CD4-positive, alpha-beta T cell (primary cell): Measurements from ENCODE around the gene TOMM22. TPM values are rescaled to one million over a fixed set of nuclear protein-coding genes. Genes with fewer than 3 reads are reported as not detected.
A peak's percentile ranks its signal among the peaks of the same experiment; 100 is the strongest.

Experiments
- ATAC-seq: fragments of 200-7000 bp; cut with Tn5 transposase; one replicate; pipeline ENCODE4 v1.10.0; 2022; ENCODE audit warnings: mild to moderate bottlenecking; ENCODE audit not compliant: poor library complexity
- CTCF ChIA-PET: fragments of 350-600 bp; sonication (Branson Sonifier 250); formaldehyde crosslinking; loops from one replicate; lab custom pipeline; 2021; ENCODE audit warnings: antibody characterized with exemption, inconsistent platforms; lab: Charles Lee
- POLR2A ChIA-PET: fragments of 350-600 bp; sonication (Branson Sonifier 250); formaldehyde crosslinking; loops from one replicate; lab custom pipeline; 2021; ENCODE audit warnings: antibody characterized with exemption, inconsistent platforms; lab: Charles Lee
- DNase-seq, 14 experiments: peaks; one replicate each; pipeline ENCODE4 v3.0.0-alpha.2; 2013 to 2020; ENCODE audit warnings: mixed read lengths in 2 of 14
- H3K27ac ChIP-seq, 2 donors: one replicate each; pipeline versions ENCODE4 v1.5.1 to v1.7.0; 2013; ENCODE audit warnings: low read length in 2 of 2, low read depth in 1 of 2, mild to moderate bottlenecking in 1 of 2
- H3K27me3 ChIP-seq, 2 experiments: 1 replicate in 1 of 2; 2 replicates in 1 of 2; pipeline versions ENCODE4 v1.6.1 to v1.7.0; 2013; ENCODE audit warnings: low read length in 2 of 2, control low read depth in 1 of 2, mild to moderate bottlenecking in 1 of 2, moderate library complexity in 1 of 2; ENCODE audit not compliant: insufficient read depth in 2 of 2, control insufficient read depth in 1 of 2
- H3K36me3 ChIP-seq: one replicate; pipeline ENCODE4 v1.6.1; 2013; ENCODE audit warnings: low read length, control low read depth; ENCODE audit not compliant: insufficient read depth
- H3K4me1 ChIP-seq: one replicate; pipeline ENCODE4 v1.6.1; 2013; ENCODE audit warnings: low read length, control low read depth; ENCODE audit not compliant: insufficient read depth
- H3K4me3 ChIP-seq: one replicate; pipeline ENCODE4 v1.5.1; 2013; ENCODE audit warnings: mild to moderate bottlenecking, low read length, moderate library complexity
- H3K9me3 ChIP-seq, 2 experiments: 1 replicate in 1 of 2; 2 replicates in 1 of 2; pipeline versions ENCODE4 v1.6.1 to v1.7.0; 2013; ENCODE audit warnings: low read length in 2 of 2, mild to moderate bottlenecking in 2 of 2, control low read depth in 1 of 2, moderate library complexity in 1 of 2; ENCODE audit not compliant: control insufficient read depth in 1 of 2, insufficient read depth in 1 of 2
- H3K27ac Mint-ChIP-seq: one replicate; pipeline ENCODE4 v1.8.0; 2020; ENCODE audit warnings: mixed read lengths
- H3K27me3 Mint-ChIP-seq: one replicate; pipeline ENCODE4 v1.8.0; 2021; ENCODE audit warnings: mixed read lengths
- H3K36me3 Mint-ChIP-seq: one replicate; pipeline ENCODE4 v1.8.0; 2021; ENCODE audit warnings: low read depth, mixed read lengths
- H3K4me1 Mint-ChIP-seq: one replicate; pipeline ENCODE4 v1.8.0; 2021; ENCODE audit warnings: low read depth, mixed read lengths
- H3K4me3 Mint-ChIP-seq: one replicate; pipeline ENCODE4 v1.8.0; 2020; ENCODE audit warnings: mild to moderate bottlenecking, mixed read lengths
- H3K9me3 Mint-ChIP-seq: one replicate; pipeline ENCODE4 v1.8.0; 2020; ENCODE audit warnings: mixed read lengths
- intact Hi-C, 2 experiments: fragments of 100-400 bp; cut with DNase I in 1 of 2; cut with micrococcal nuclease in 1 of 2; formaldehyde crosslinking; loops; one replicate each; pipeline versions ENCODE4 v1.15.1 to v1.9.0; 2023 to 2025; cut with DNase I, micrococcal nuclease
- total RNA-seq, 174 experiments: library from RNA in 2 of 174; stranded (reverse) in 2 of 174; gene quantifications; one replicate each; pipeline ENCODE4 v1.2.3 and lab custom pipeline; 2021 to 2026
- TF ChIP-seq, protein P1 (sequence below): fragments of 200-600 bp; IDR thresholded peaks from one replicate; pipeline ENCODE4 v1.8.0; 2022; ENCODE audit warnings: antibody characterized with exemption, mild to moderate bottlenecking

Gene TOMM22
- total RNA-seq, 2 experiments from 2014 or later, result 53.7 to 54.8 TPM

DNA sequence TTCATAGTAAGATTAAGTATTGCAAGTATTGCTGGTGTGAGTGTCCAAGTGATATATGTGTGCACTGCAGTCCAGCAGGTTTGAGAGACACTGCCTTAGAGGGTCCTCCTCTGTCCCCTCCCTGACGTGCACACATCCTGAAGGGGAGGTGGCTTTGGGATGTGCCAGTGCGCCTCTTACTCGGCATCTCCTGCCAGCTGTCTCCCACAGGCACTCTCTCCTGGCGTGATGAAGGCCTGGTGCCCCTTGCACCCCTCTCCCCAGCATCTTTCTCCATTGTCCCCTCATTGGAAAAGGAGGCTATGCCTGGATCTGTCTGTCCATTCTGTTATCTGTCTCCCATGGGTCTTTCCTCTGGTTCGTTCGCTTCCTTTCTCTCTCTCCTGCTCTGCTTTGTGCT lies 48.2 kb downstream of the TOMM22 start:
- peaks cover 28% of the 10 kb centered on the region for H3K4me1 ChIP-seq
- Mint-ChIP-seq H3K36me3 (peaks cover 97% of the 10 kb centered on the region), H3K27ac (peak overlapping the region; percentile 88), H3K4me3 (no peak overlapping the region), H3K27me3 (no peaks in the 10 kb centered on the region), H3K4me1 (peaks cover 44% of the 10 kb centered on the region), H3K9me3 (no peaks in the 10 kb centered on the region)
- ChIA-PET CTCF (no interaction called here), POLR2A (interaction anchor here (0.9 to 21.7 kb wide), 6 partner anchors 10 to 114 kb away, joined by 3 to 752 read pairs (median 22); partner anchors contain the start of genes GTPBP1, NPTXR, SUN2 and TOMM22)
- intact Hi-C loops, result loop anchor here in 1 of 2 experiments (5.0 kb wide), 1 partner anchor 112 kb away; the partner anchor contains the start of gene NPTXR
- H3K4me3 ChIP-seq, result no peak overlapping the region
- ATAC-seq, result no peak
- no peak for DNase-seq
- TF ChIP-seq, protein P1, sequence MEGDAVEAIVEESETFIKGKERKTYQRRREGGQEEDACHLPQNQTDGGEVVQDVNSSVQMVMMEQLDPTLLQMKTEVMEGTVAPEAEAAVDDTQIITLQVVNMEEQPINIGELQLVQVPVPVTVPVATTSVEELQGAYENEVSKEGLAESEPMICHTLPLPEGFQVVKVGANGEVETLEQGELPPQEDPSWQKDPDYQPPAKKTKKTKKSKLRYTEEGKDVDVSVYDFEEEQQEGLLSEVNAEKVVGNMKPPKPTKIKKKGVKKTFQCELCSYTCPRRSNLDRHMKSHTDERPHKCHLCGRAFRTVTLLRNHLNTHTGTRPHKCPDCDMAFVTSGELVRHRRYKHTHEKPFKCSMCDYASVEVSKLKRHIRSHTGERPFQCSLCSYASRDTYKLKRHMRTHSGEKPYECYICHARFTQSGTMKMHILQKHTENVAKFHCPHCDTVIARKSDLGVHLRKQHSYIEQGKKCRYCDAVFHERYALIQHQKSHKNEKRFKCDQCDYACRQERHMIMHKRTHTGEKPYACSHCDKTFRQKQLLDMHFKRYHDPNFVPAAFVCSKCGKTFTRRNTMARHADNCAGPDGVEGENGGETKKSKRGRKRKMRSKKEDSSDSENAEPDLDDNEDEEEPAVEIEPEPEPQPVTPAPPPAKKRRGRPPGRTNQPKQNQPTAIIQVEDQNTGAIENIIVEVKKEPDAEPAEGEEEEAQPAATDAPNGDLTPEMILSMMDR, result no peak
- no peak overlapping the region for H3K27ac ChIP-seq
- H3K9me3 ChIP-seq, result no peaks in the 10 kb centered on the region
- H3K36me3 ChIP-seq, result peaks cover 76% of the 10 kb centered on the region
- no peaks in the 10 kb centered on the region for H3K27me3 ChIP-seq

DNA sequence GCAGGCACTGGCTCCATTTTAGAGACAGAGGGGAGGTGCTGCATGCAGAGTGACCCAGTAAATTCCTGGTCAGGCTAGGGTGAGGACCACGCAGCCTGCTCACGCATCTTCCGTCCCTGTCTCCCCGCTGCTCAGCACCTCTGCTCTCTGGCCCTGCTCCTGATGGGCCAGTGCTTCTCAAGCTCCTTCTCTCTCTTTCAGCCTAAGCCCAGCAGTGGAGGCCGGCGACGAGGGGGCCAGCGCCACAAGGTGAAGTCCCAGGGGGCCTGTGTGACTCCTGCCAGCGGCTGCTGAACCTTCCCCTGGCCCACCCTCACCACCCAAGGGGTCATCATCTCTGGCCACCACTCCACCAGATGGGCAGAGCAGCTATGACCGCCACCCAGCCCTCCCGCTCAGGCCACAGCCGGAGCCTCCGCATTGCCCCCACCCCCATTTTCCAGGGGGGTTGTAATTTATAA lies 48.7 kb downstream of the TOMM22 start:
- peaks cover 43% of the 10 kb centered on the region for H3K4me1 Mint-ChIP-seq

GRCh38 chr22:38731703-38732161 lies 50.0 kb downstream of the TOMM22 start:
- H3K36me3 Mint-ChIP-seq, result peaks cover 97% of the 10 kb centered on the region
- H3K4me1 Mint-ChIP-seq, result peaks cover 51% of the 10 kb centered on the region
- H3K27me3 Mint-ChIP-seq, result no peaks in the 10 kb centered on the region

More for the DNA sequence above, 48.7 kb downstream of the TOMM22 start:
- Histone ChIP-seq H3K27me3 (no peaks in the 10 kb centered on the region), H3K27ac (no peak overlapping the region), H3K9me3 (no peaks in the 10 kb centered on the region), H3K36me3 (peaks cover 75% of the 10 kb centered on the region), H3K4me1 (peaks cover 30% of the 10 kb centered on the region), H3K4me3 (no peak overlapping the region)
- DNase-seq, result no peak
- CTCF ChIA-PET, result no interaction called here
- H3K36me3 Mint-ChIP-seq, result peaks cover 97% of the 10 kb centered on the region
- H3K4me3 Mint-ChIP-seq, result no peak overlapping the region
- no peak for ATAC-seq
- peak overlapping the region; percentile 88 for H3K27ac Mint-ChIP-seq
- intact Hi-C loops, result loop anchor here in 1 of 2 experiments (5.0 kb wide), 1 partner anchor 112 kb away; the partner anchor contains the start of gene NPTXR
- H3K27me3 Mint-ChIP-seq, result no peaks in the 10 kb centered on the region
- H3K9me3 Mint-ChIP-seq, result no peaks in the 10 kb centered on the region
- TF ChIP-seq, protein P1, result no peak
- POLR2A ChIA-PET, result interaction anchor here (1.7 to 21.7 kb wide), 7 partner anchors 8 to 113 kb away, joined by 5 to 752 read pairs (median 19); partner anchors contain the start of genes GTPBP1, NPTXR, SUN2 and TOMM22

More at GRCh38 chr22:38731703-38732161, 50.0 kb downstream of the TOMM22 start:
- intact Hi-C loops, result loop anchor here in 1 of 2 experiments (2.0 to 5.0 kb wide), 2 partner anchors 35 to 111 kb away; partner anchors contain the start of gene NPTXR
- Mint-ChIP-seq H3K9me3 (no peaks in the 10 kb centered on the region), H3K27ac (peak overlapping the region; percentile 88), H3K4me3 (no peak overlapping the region)
- TF ChIP-seq, protein P1, result no peak
- H3K4me3 ChIP-seq, result no peak overlapping the region
- ATAC-seq (no peak), DNase-seq (no peak)
- no peaks in the 10 kb centered on the region for H3K27me3 ChIP-seq
- H3K36me3 ChIP-seq, result peaks cover 75% of the 10 kb centered on the region
- peak overlapping the region in 1 of 2 donors; percentile 11 for H3K27ac ChIP-seq
- H3K9me3 ChIP-seq, result no peaks in the 10 kb centered on the region
- peaks cover 39% of the 10 kb centered on the region for H3K4me1 ChIP-seq
- ChIA-PET CTCF (interaction anchor here (0.9 to 1.6 kb wide), 3 partner anchors 14 to 50 kb away, joined by 3 to 6 read pairs (median 5); partner anchors contain the start of gene TOMM22), POLR2A (interaction anchor here (0.9 to 21.7 kb wide), 14 partner anchors 9 to 209 kb away, joined by 3 to 752 read pairs (median 9); partner anchors contain the start of genes CBX6, GTPBP1, NPTXR and SUN2)
